Neuronal stem cell (in vitro differentiated cells): ENCODE data around the gene SLC7A5.
A peak's percentile ranks its signal among the peaks of the same experiment; 100 is the strongest.
"Not testable (repeated sequence)": the region's sequence is repeated elsewhere in the genome, so short reads cannot be mapped to it uniquely, and the experiment has no call there.

ENCODE experiments used
- DNase-seq: peaks from one replicate; pipeline ENCODE4 v3.0.0-alpha.2; 2013; ENCODE audit warnings: low spot score
- H2AFZ ChIP-seq: one replicate; pipeline ENCODE4 v1.6.1; 2013; ENCODE audit warnings: mild to moderate bottlenecking, low read length, inconsistent platforms
- H2AK5ac ChIP-seq: 2 replicates; pipeline ENCODE4 v1.6.1; 2013; ENCODE audit warnings: low read depth, mild to moderate bottlenecking, inconsistent platforms, low read length, moderate library complexity, mixed read lengths
- H2BK120ac ChIP-seq: 2 replicates; pipeline ENCODE4 v1.6.1; 2013; ENCODE audit warnings: low read depth, mild to moderate bottlenecking, inconsistent platforms, low read length, moderate library complexity, mixed read lengths
- H2BK12ac ChIP-seq: one replicate; pipeline ENCODE4 v1.6.1; 2013; ENCODE audit warnings: low read length, inconsistent platforms
- H2BK15ac ChIP-seq: 2 replicates; pipeline ENCODE4 v1.6.1; 2013; ENCODE audit warnings: mild to moderate bottlenecking, low read length, inconsistent platforms, mixed read lengths
- H2BK5ac ChIP-seq: one replicate; pipeline ENCODE4 v1.6.1; 2013; ENCODE audit warnings: inconsistent platforms, mild to moderate bottlenecking, low read length, moderate library complexity
- H3K14ac ChIP-seq: one replicate; pipeline ENCODE4 v1.6.1; 2013; ENCODE audit warnings: low read length, inconsistent platforms
- H3K18ac ChIP-seq: 2 replicates; pipeline ENCODE4 v1.6.1; 2013; ENCODE audit warnings: low read length, inconsistent platforms
- H3K23ac ChIP-seq: 2 replicates; pipeline ENCODE4 v1.6.1; 2013; ENCODE audit warnings: low read depth, mild to moderate bottlenecking, mixed read lengths, low read length, inconsistent platforms; ENCODE audit not compliant: poor library complexity
- H3K27ac ChIP-seq: replicated peaks from 3 replicates; pipeline ENCODE4 v1.5.1; 2013; ENCODE audit warnings: low read length, inconsistent platforms
- H3K27me3 ChIP-seq, 3 experiments: 2 replicates each; pipeline ENCODE4 v1.6.1; 2013; ENCODE audit warnings: low read length in 3 of 3, mild to moderate bottlenecking in 2 of 3, inconsistent platforms in 1 of 3, low read depth in 1 of 3, mixed read lengths in 1 of 3, moderate library complexity in 1 of 3; ENCODE audit not compliant: control insufficient read depth in 3 of 3, insufficient read depth in 3 of 3
- H3K36me3 ChIP-seq, 2 donors: replicated peaks in 1 of 2; 2 replicates each; pipeline ENCODE4 v1.6.1; 2013; ENCODE audit warnings: low read length in 2 of 2; ENCODE audit not compliant: control insufficient read depth in 2 of 2, insufficient read depth in 2 of 2
- H3K4ac ChIP-seq: 2 replicates; pipeline ENCODE4 v1.6.1; 2013; ENCODE audit warnings: inconsistent platforms, mild to moderate bottlenecking, low read length, moderate library complexity
- H3K4me1 ChIP-seq, 2 donors: 1 replicate in 1 of 2; 2 replicates in 1 of 2; pipeline ENCODE4 v1.6.1; 2013; ENCODE audit warnings: low read length in 2 of 2, low read depth in 1 of 2; ENCODE audit not compliant: control insufficient read depth in 2 of 2, insufficient read depth in 1 of 2
- H3K4me2 ChIP-seq: one replicate; pipeline ENCODE4 v1.6.1; 2013; ENCODE audit warnings: mild to moderate bottlenecking, low read length, inconsistent platforms; ENCODE audit not compliant: insufficient read depth, poor library complexity, severe bottlenecking
- H3K4me3 ChIP-seq, 2 donors: 2 replicates each; pipeline ENCODE4 v1.5.1; 2013; ENCODE audit warnings: low read length in 2 of 2, mild to moderate bottlenecking in 2 of 2, inconsistent platforms in 1 of 2, moderate library complexity in 1 of 2
- H3K79me1 ChIP-seq: one replicate; pipeline ENCODE4 v1.6.1; 2013; ENCODE audit warnings: low read depth, mild to moderate bottlenecking, inconsistent platforms, low read length, moderate library complexity
- H3K9ac ChIP-seq: one replicate; pipeline ENCODE4 v1.6.1; 2013; ENCODE audit warnings: mild to moderate bottlenecking, low read depth, low read length, inconsistent platforms; ENCODE audit not compliant: poor library complexity
- H3K9me3 ChIP-seq, 2 donors: replicated peaks in 1 of 2; 2 replicates each; pipeline versions ENCODE3 to v1.6.1; 2013; ENCODE audit warnings: low read length in 2 of 2, mild to moderate bottlenecking in 2 of 2, inconsistent platforms in 1 of 2, low read depth in 1 of 2, mixed read lengths in 1 of 2, moderate library complexity in 1 of 2; ENCODE audit not compliant: control insufficient read depth in 2 of 2, insufficient read depth in 1 of 2
- H4K8ac ChIP-seq: one replicate; pipeline ENCODE4 v1.6.1; 2013; ENCODE audit warnings: low read depth, mild to moderate bottlenecking, inconsistent platforms, low read length, moderate library complexity
- H4K91ac ChIP-seq: one replicate; pipeline ENCODE4 v1.6.1; 2013; ENCODE audit warnings: low read length, low read depth, mild to moderate bottlenecking, inconsistent platforms; ENCODE audit not compliant: poor library complexity
- WGBS, 2 donors: extraction: QIAGEN DNeasy Blood & Tissue Kit; methylation state at CpG; one replicate each; pipeline ENCODE4 v1.1.7; 2013; ENCODE audit warnings: missing lambda C conversion rate in 2 of 2, mixed read lengths in 1 of 2; ENCODE audit not compliant: insufficient read length in 2 of 2, insufficient replicate concordance in 1 of 2; ENCODE audit errors: extremely low coverage in 2 of 2; 5-methylcytosine and 5-hydroxymethylcytosine counted together

SLC7A5 gene

GRCh38 chr16:87828071-87828906 lies 41.0 kb downstream of the SLC7A5 start:
- H3K27ac ChIP-seq: no peak overlapping the region
- H2AFZ ChIP-seq: no peak overlapping the region
- peaks cover 2 to 11% of the 10 kb centered on the region in 2 donors for H3K36me3 ChIP-seq
- peaks cover 0 to 2% (median 0%) of the 10 kb centered on the region in 3 experiments for H3K27me3 ChIP-seq
- H2BK5ac ChIP-seq: no peak overlapping the region
- peak overlapping the region; percentile 37 for H2BK15ac ChIP-seq
- H3K4me2 ChIP-seq: no peak overlapping the region
- no peak overlapping the region for H2BK12ac ChIP-seq
- peak overlapping the region; percentile 71 for H3K18ac ChIP-seq
- peaks cover 1% of the 10 kb centered on the region for H3K79me1 ChIP-seq
- DNase-seq: no peak
- no peak overlapping the region for H3K14ac ChIP-seq
- H3K4ac ChIP-seq: no peak overlapping the region
- H2AK5ac ChIP-seq: peak overlapping the region; percentile 60
- no peak overlapping the region for H4K8ac ChIP-seq
- H2BK120ac ChIP-seq: peak overlapping the region; percentile 41
- WGBS, 2 donors: no CpG with 5 or more reads among the region's 20 CpGs
- H3K4me3 ChIP-seq: no peak overlapping the region
- H3K4me1 ChIP-seq: peaks cover 0 to 14% of the 10 kb centered on the region in 2 donors
- no peak overlapping the region for H4K91ac ChIP-seq
- H3K23ac ChIP-seq: peak overlapping the region; percentile 80
- H3K9ac ChIP-seq: no peak overlapping the region
- no peaks in the 10 kb centered on the region for H3K9me3 ChIP-seq

GRCh38 chr16:87827588-87827915 lies 41.8 kb downstream of the SLC7A5 start:
- H2AK5ac ChIP-seq, DNase-seq, H3K4me3 ChIP-seq, H3K27me3 ChIP-seq, H4K91ac ChIP-seq, H3K18ac ChIP-seq, H3K23ac ChIP-seq, H2BK120ac ChIP-seq, H3K79me1 ChIP-seq, H3K36me3 ChIP-seq, H3K9ac ChIP-seq, H2AFZ ChIP-seq, H2BK12ac ChIP-seq, H3K4me2 ChIP-seq, H3K9me3 ChIP-seq, H3K14ac ChIP-seq, H4K8ac ChIP-seq, H3K27ac ChIP-seq, H2BK5ac ChIP-seq, H2BK15ac ChIP-seq, H3K4ac ChIP-seq: not testable (repeated sequence)
- WGBS, 2 donors: no CpG with 5 or more reads among the region's 7 CpGs
- H3K4me1 ChIP-seq: peaks cover 7 to 21% of the 10 kb centered on the region in 2 donors

GRCh38 chr16:87826798-87827587 lies 42.3 kb downstream of the SLC7A5 start:
- H3K4me1 ChIP-seq: peaks cover 12 to 26% of the 10 kb centered on the region in 2 donors
- H3K79me1 ChIP-seq: no peaks in the 10 kb centered on the region
- no peak overlapping the region for H3K4me2 ChIP-seq
- no peak overlapping the region for H3K4me3 ChIP-seq
- H2AK5ac ChIP-seq: peak overlapping the region; percentile 81
- peak overlapping the region; percentile 83 for H3K18ac ChIP-seq
- peaks cover 0 to 2% (median 0%) of the 10 kb centered on the region in 3 experiments for H3K27me3 ChIP-seq
- H3K4ac ChIP-seq: no peak overlapping the region
- peak overlapping the region; percentile 66 for H2BK5ac ChIP-seq
- H3K9ac ChIP-seq: no peak overlapping the region
- peaks cover 0 to 7% of the 10 kb centered on the region in 2 donors for H3K36me3 ChIP-seq
- no peak overlapping the region for H2BK12ac ChIP-seq
- no peak overlapping the region for H2AFZ ChIP-seq
- no peak overlapping the region for H3K23ac ChIP-seq
- no peak overlapping the region for H4K91ac ChIP-seq
- H3K14ac ChIP-seq: peak overlapping the region; percentile 82
- H3K9me3 ChIP-seq: no peaks in the 10 kb centered on the region
- H2BK15ac ChIP-seq: peak overlapping the region; percentile 58
- peak overlapping the region; percentile 76 for H2BK120ac ChIP-seq
- no peak for DNase-seq
- WGBS, 2 donors: no CpG with 5 or more reads among the region's 28 CpGs
- no peak overlapping the region for H4K8ac ChIP-seq
- no peak overlapping the region for H3K27ac ChIP-seq

- not testable (repeated sequence) for H3K27ac ChIP-seq, H2BK15ac ChIP-seq, H2BK5ac ChIP-seq, H3K18ac ChIP-seq, H3K9me3 ChIP-seq, H3K27me3 ChIP-seq, H3K36me3 ChIP-seq, H2AFZ ChIP-seq, DNase-seq, H3K4me3 ChIP-seq, H4K8ac ChIP-seq, H3K14ac ChIP-seq, H2BK12ac ChIP-seq, H2BK120ac ChIP-seq, H3K4ac ChIP-seq, H3K4me2 ChIP-seq, H4K91ac ChIP-seq, H2AK5ac ChIP-seq, H3K79me1 ChIP-seq, H3K9ac ChIP-seq, H3K23ac ChIP-seq
- no CpG with 5 or more reads among the region's 4 CpGs for WGBS, 2 donors
- peaks cover 18 to 32% of the 10 kb centered on the region in 2 donors for H3K4me1 ChIP-seq
These were observed 42.9 kb downstream of the SLC7A5 start for GRCh38 chr16:87826407-87826797.
